IPS-18c (cell line): ENCODE data around the gene LTBR.

ENCODE experiments used
- H3K4me3 ChIP-seq: 2 replicates; pipeline ENCODE4 v1.7.0; 2013; ENCODE audit warnings: low read depth, mild to moderate bottlenecking, low read length, moderate library complexity; ENCODE audit not compliant: insufficient read depth
- H3K9me3 ChIP-seq: one replicate; pipeline ENCODE4 v1.6.1; 2013; ENCODE audit warnings: mild to moderate bottlenecking, low read length, moderate library complexity; ENCODE audit not compliant: control insufficient read depth, insufficient read depth

Gene LTBR

GRCh38 chr12:6362403-6362802 lies 21.6 kb upstream of the LTBR start:
- Histone ChIP-seq H3K4me3 (no peak overlapping the region), H3K9me3 (no peaks in the 10 kb centered on the region)

GRCh38 chr12:6363010-6363329 lies 21.0 kb upstream of the LTBR start:
- Histone ChIP-seq H3K9me3 (no peaks in the 10 kb centered on the region), H3K4me3 (no peak overlapping the region)

- Histone ChIP-seq H3K4me3 (peak overlapping the region; percentile 44), H3K9me3 (no peaks in the 10 kb centered on the region)
Measured at GRCh38 chr12:6363330-6364043, 20.5 kb upstream of the LTBR start.

GRCh38 chr12:6364044-6364374 lies 20.0 kb upstream of the LTBR start:
- Histone ChIP-seq H3K9me3 (no peaks in the 10 kb centered on the region), H3K4me3 (peak overlapping the region; percentile 44; the same call in 1 of the 2 replicates)

GRCh38 chr12:6367065-6367968 lies 16.6 kb upstream of the LTBR start:
- no peak overlapping the region for H3K4me3 ChIP-seq
- no peaks in the 10 kb centered on the region for H3K9me3 ChIP-seq

GRCh38 chr12:6367969-6368892 lies 15.7 kb upstream of the LTBR start:
- Histone ChIP-seq H3K9me3 (no peaks in the 10 kb centered on the region), H3K4me3 (no peak overlapping the region)

GRCh38 chr12:6368906-6369525 lies 14.9 kb upstream of the LTBR start:
- Histone ChIP-seq H3K4me3 (no peak overlapping the region), H3K9me3 (no peaks in the 10 kb centered on the region)

- Histone ChIP-seq H3K4me3 (no peak overlapping the region; the same call in 1 of the 2 replicates), H3K9me3 (no peaks in the 10 kb centered on the region)
Measured at GRCh38 chr12:6369916-6370575, 13.9 kb upstream of the LTBR start.

- Histone ChIP-seq H3K9me3 (no peaks in the 10 kb centered on the region), H3K4me3 (peak overlapping the region; percentile 29)
Measured at GRCh38 chr12:6370576-6370935, 13.4 kb upstream of the LTBR start.

GRCh38 chr12:6370994-6371754 lies 12.8 kb upstream of the LTBR start:
- H3K4me3 ChIP-seq, result peak overlapping the region; percentile 29
- H3K9me3 ChIP-seq, result no peaks in the 10 kb centered on the region

- Histone ChIP-seq H3K4me3 (peak overlapping the region; percentile 75), H3K9me3 (no peaks in the 10 kb centered on the region)
Measured at GRCh38 chr12:6372403-6373003, 11.5 kb upstream of the LTBR start.

- Histone ChIP-seq H3K4me3 (peak overlapping the region; percentile 75), H3K9me3 (no peaks in the 10 kb centered on the region)
Measured at GRCh38 chr12:6373022-6373787, 10.8 kb upstream of the LTBR start.

- Histone ChIP-seq H3K4me3 (peak overlapping the region; percentile 75), H3K9me3 (no peaks in the 10 kb centered on the region)
Measured at GRCh38 chr12:6374028-6374785, 9.8 kb upstream of the LTBR start.

- Histone ChIP-seq H3K9me3 (no peaks in the 10 kb centered on the region), H3K4me3 (peak overlapping the region; percentile 75)
Measured at GRCh38 chr12:6374786-6375160, 9.2 kb upstream of the LTBR start.
